ENCODE measurements around the gene HBZ. TPM values are rescaled to one million over a fixed set of nuclear protein-coding genes. Genes with fewer than 3 reads are reported as not detected.

HBZ gene
- total and polyA plus RNA-seq, 2 of the 13 experiments (the other 11 are each of a cell fraction or from before 2014, with no cell fraction given), result 0.21 TPM; not detected in 1

GRCh38 chr16:106623-107324 is 45.7 kb upstream of the HBZ start (continued):
- TF ChIP-seq, protein P1, sequence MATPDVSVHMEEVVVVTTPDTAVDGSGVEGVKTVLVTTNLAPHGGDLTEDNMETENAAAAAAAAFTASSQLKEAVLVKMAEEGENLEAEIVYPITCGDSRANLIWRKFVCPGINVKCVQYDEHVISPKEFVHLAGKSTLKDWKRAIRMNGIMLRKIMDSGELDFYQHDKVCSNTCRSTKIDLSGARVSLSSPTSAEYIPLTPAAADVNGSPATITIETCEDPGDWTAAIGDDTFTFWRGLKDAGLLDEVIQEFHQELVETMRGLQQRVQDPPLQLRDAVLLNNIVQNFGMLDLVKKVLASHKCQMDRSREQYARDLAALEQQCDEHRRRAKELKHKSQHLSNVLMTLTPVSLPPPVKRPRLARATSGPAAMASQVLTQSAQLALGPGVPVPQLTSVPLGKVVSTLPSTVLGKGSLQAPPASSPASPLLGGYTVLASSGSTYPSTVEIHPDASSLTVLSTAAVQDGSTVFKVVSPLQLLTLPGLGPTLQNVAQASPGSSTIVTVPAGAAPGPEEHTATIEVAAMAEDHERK (CRISPR knock-in tag; IDR thresholded peaks at IDR 0.05; ENCODE audit: low read depth), result no peak
- no peak for TF ChIP-seq NR1H2 (CRISPR knock-in tag; IDR thresholded peaks at IDR 0.05; ENCODE audit: borderline replicate concordance, low read depth)
- TF ChIP-seq MIER2 (CRISPR knock-in tag; IDR thresholded peaks at IDR 0.05), result 0 out of 2 replicates have a peak, but pooled peaks have one; percentile 30
- TF ChIP-seq SIN3B (IDR thresholded peaks at IDR 0.05; ENCODE audit: low read length), result 0 out of 2 replicates have a peak, but pooled peaks have one; percentile 21
- TF ChIP-seq ZBTB25 (CRISPR knock-in tag; IDR thresholded peaks at IDR 0.05), result 0 out of 2 replicates have a peak, but pooled peaks have one; percentile 33
- TF ChIP-seq HHEX (CRISPR knock-in tag; IDR thresholded peaks at IDR 0.05), result no peak
- TF ChIP-seq MAZ (IDR thresholded peaks at IDR 0.05; ENCODE audit: borderline replicate concordance, low read depth, low read length), result no peak
- TF ChIP-seq MAZ (CRISPR knock-in tag; IDR thresholded peaks at IDR 0.05; ENCODE audit: low read depth), result 0 out of 2 replicates have a peak, but pooled peaks have one; percentile 23
- 0 out of 2 replicates have a peak, but pooled peaks have one; percentile 27 for TF ChIP-seq ELF3 (CRISPR knock-in tag; IDR thresholded peaks at IDR 0.05)
- TF ChIP-seq SMC3 (IDR thresholded peaks at IDR 0.05; ENCODE audit: low read length), result peak; percentile 84
- TF ChIP-seq HMGXB4 (CRISPR knock-in tag; IDR thresholded peaks at IDR 0.05; ENCODE audit: borderline replicate concordance in 1 of 2, low read depth in 1 of 2), result peak in 1 of 2 experiments; percentile 31; a peak in 1 of 4 replicates
- TF ChIP-seq ZNF367 (CRISPR knock-in tag; IDR thresholded peaks at IDR 0.05; ENCODE audit: borderline replicate concordance), result no peak
- no peak for TF ChIP-seq RFX5 (IDR thresholded peaks at IDR 0.05; ENCODE audit: low read depth, low read length)
- no peak for TF ChIP-seq ZNF652 (CRISPR knock-in tag; IDR thresholded peaks at IDR 0.05; ENCODE audit: borderline replicate concordance, low read depth)
- TF ChIP-seq ZNF563 (CRISPR knock-in tag; IDR thresholded peaks at IDR 0.05), result no peak
- no peak for TF ChIP-seq ZNF225 (CRISPR knock-in tag; IDR thresholded peaks at IDR 0.05)
- TF ChIP-seq IRF1 (CRISPR knock-in tag; IDR thresholded peaks at IDR 0.05; ENCODE audit: low read depth), result no peak
- TF ChIP-seq, protein P2, sequence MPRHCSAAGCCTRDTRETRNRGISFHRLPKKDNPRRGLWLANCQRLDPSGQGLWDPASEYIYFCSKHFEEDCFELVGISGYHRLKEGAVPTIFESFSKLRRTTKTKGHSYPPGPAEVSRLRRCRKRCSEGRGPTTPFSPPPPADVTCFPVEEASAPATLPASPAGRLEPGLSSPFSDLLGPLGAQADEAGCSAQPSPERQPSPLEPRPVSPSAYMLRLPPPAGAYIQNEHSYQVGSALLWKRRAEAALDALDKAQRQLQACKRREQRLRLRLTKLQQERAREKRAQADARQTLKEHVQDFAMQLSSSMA (CRISPR knock-in tag; IDR thresholded peaks at IDR 0.05), result no peak
- TF ChIP-seq, protein P3, sequence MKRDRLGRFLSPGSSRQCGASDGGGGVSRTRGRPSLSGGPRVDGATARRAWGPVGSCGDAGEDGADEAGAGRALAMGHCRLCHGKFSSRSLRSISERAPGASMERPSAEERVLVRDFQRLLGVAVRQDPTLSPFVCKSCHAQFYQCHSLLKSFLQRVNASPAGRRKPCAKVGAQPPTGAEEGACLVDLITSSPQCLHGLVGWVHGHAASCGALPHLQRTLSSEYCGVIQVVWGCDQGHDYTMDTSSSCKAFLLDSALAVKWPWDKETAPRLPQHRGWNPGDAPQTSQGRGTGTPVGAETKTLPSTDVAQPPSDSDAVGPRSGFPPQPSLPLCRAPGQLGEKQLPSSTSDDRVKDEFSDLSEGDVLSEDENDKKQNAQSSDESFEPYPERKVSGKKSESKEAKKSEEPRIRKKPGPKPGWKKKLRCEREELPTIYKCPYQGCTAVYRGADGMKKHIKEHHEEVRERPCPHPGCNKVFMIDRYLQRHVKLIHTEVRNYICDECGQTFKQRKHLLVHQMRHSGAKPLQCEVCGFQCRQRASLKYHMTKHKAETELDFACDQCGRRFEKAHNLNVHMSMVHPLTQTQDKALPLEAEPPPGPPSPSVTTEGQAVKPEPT (CRISPR knock-in tag; IDR thresholded peaks at IDR 0.05; ENCODE audit: low read depth), result no peak
- TF ChIP-seq RAD21 (CRISPR knock-in tag; IDR thresholded peaks at IDR 0.05), result peak; percentile 45; the same call in 1 of the 2 replicates
